Adipose tissue (tissue), 3 donors: Measurements from ENCODE around the gene PCK2. TPM values are rescaled to one million over a fixed set of nuclear protein-coding genes. Genes with fewer than 3 reads are reported as not detected.
"Not testable (repeated sequence)": the region's sequence is repeated elsewhere in the genome, so short reads cannot be mapped to it uniquely, and the experiment has no call there.

Experiments used
- H3K27ac ChIP-seq: one replicate; pipeline ENCODE4 v1.5.1; 2013; ENCODE audit warnings: low read depth, low read length
- WGBS, 3 donors: extraction: QIAGEN DNeasy Blood & Tissue Kit; methylation state at CpG; one replicate each; pipeline ENCODE4 v1.1.7; 2013; 5-methylcytosine and 5-hydroxymethylcytosine counted together
- polyA plus RNA-seq, 3 donors: library from polyadenylated mRNA; stranded (reverse); fragments of 200-250 nt; gene quantifications; one replicate each; pipeline ENCODE4 v1.2.3, GENCODE V29; 2013
- donor health status: healthy with polysubstance abuse.
- donor health status: Bipolar disorder and iron deficiency.
- donor health status: healthy.

The PCK2 gene
- polyA plus RNA-seq, result 10 to 100 TPM; 22.0 to 75.5 (median 29.5) TPM

DNA sequence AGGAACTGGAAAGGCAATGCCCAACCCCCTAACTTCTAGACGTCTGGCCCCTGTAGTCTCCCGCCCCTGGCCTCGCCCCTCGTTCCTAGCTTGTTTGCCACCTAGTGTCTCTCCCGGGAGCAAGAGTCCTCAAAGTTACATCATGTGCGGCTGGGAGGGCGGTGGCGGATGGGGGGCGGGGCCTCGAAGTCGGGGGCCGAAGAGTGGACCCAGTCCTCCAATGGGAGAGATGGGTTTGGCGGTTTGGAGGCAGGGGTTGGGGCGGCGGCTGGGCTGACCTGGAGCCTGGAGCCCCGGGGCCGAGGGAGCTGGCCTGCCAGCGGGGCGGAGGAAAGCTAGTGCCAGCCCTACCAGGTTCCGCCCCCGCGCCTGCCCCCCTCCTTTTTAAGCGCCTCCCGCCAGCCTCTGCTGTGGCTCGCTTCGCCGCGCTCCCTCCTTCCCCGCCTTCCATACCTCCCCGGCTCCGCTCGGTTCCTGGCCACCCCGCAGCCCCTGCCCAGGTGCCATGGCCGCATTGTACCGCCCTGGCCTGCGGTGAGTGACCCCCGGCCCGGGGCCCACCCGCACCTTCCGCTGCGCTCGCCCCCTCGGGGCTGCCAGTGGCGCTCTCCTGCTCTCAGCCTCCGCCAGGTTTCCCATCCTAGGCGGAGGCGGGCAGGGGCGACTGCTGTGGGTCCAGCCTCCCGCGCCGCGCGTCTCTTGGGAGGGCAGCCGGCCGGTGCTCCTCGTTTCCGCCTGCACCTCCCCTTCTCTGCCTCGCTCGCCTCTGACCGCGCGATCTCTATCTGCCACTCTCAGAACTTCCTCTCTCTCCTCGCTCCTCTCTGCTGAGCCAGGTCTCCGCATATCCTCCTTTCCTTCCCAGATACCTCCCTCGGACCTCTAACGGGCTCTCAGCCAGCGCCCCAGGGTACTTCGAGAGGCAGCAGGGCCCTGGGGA lies at the start of gene PCK2:
PCK2 (plus strand) TSS at position 411 of the 940 bp plus-strand sequence; CDS start at position 506, 95 bp downstream.
- WGBS, 3 donors, result 0 to 1% (median 0%) methylated on average over 48 to 68 of the region's 68 CpGs
- H3K27ac ChIP-seq, result no peak within 1 kb of the TSS

DNA sequence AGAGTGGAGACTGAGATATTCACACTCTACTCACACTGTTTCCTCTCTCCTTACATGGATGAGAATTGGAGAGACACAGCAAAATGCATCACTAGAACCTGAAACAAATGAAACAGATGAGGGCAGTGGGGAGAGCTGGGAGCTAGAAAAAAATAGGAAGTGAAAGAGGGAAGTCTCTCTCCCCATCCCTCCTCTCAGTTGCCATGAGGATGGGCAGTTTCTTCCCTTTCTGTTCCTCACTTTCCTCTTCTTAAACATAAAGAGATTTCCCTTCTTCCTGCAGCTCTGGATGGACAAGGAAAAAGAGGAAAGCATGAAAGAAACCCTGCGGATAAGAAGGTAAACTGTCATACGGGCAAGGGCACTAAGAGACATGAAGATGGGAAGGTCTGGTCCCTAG lies 45.1 kb upstream of the PCK2 start:
- 53 to 88% (median 82%) methylated on average over 2 of the region's 2 CpGs for WGBS, 3 donors
- not testable (repeated sequence) for H3K27ac ChIP-seq

DNA sequence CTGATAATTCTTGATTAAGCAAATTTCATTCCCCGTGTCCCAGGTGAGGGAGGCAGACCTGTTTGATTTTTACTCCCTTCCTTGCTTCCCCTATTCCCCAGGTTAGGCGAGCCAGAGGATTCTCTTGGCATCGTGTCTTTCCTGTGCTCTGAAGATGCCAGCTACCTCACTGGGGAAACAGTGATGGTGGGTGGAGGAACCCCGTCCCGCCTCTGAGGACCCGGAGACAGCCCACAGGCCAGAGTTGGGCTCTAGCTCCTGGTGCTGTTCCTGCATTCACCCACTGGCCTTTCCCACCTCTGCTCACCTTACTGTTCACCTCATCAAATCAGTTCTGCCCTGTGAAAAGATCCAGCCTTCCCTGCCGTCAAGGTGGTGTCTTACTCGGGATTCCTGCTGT lies 43.4 kb upstream of the PCK2 start:
- not testable (repeated sequence) for H3K27ac ChIP-seq
- 70 to 84% (median 73%) methylated on average over 8 of the region's 8 CpGs for WGBS, 3 donors

DNA sequence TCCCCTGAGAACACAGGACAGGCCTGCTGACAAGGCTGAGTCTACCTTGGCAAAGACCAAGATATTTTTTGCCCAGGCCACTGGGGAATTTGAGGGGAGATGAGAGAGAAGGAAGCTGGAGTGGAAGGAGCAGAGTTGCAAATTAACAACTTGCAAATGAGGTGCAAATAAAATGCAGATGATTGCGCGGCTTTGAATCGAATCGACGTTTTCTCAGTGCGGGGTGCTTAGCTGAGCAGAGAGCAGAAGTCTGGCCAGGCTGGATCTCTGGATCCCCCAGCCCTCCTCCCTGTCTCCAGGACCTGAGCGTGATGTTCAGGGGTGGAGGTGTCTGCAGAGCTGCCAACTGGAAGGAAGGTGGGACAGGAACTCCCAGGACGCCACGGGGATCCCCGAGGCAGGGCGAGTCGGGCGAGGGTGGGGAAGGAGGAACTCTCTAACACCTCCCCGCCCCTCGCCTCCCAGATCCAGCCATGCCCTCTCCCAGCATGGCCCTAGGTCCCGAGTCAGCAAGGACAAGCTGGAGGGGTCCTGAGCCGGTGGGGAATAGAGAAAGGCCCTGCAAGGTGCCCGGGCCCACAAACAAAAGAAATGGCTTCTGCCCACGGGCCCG lies 42.8 kb upstream of the PCK2 start:
- no peak overlapping the region for H3K27ac ChIP-seq
- 21 to 29% (median 26%) methylated on average over 20 of the region's 20 CpGs for WGBS, 3 donors

DNA sequence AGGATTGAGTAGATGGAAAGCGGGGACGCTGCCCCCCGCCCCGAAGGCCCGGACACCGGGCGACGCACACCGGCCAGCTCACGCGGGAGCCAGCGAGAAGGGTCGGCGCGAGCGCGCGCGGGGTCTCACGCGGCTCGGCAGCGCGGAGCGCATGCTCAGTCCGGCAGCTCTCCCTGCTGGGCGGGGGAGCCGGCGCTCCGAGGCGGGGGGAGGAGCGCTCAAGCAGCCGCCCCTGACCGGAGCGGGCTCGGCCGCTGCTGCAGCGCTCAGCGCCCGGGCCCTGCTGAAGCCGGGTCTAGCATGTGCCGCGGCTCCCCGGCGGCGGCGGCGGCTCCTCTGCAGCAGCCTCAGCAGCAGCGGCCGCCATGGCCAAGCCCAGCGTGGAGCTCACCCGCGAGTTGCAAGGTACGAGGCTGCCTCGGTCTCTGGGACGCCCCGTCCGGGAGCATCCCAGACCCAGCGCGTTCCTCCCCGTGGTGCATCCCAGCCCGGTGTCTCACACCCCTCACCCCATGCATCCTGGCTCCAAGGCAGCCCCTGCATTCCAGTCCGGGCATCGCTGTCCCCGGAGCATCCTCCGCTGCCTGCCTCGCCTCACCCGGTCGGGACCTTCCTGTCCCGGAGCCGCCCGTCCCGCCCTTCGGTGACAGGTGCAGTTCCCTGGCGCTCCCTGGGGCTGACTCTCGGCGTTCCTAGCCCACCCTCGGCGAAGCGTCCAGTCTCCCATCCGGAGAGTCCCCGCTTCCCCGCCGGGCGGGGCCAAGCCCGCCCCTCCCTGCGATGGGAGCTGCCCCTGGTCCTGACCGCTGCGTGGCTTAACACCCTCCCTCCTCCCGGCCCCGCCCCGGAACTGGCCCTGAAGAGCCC lies 42.1 kb upstream of the PCK2 start, which contains the start of gene CARMIL3:
CARMIL3 (plus strand) TSS at position 221 of the 867 bp plus-strand sequence; CDS start at position 366, 145 bp downstream.
- 1% methylated on average over 63 to 92 of the region's 92 CpGs for whole genome bisulfite sequencing, 3 donors
- no peak within 1 kb of the TSS for H3K27ac ChIP-seq

DNA sequence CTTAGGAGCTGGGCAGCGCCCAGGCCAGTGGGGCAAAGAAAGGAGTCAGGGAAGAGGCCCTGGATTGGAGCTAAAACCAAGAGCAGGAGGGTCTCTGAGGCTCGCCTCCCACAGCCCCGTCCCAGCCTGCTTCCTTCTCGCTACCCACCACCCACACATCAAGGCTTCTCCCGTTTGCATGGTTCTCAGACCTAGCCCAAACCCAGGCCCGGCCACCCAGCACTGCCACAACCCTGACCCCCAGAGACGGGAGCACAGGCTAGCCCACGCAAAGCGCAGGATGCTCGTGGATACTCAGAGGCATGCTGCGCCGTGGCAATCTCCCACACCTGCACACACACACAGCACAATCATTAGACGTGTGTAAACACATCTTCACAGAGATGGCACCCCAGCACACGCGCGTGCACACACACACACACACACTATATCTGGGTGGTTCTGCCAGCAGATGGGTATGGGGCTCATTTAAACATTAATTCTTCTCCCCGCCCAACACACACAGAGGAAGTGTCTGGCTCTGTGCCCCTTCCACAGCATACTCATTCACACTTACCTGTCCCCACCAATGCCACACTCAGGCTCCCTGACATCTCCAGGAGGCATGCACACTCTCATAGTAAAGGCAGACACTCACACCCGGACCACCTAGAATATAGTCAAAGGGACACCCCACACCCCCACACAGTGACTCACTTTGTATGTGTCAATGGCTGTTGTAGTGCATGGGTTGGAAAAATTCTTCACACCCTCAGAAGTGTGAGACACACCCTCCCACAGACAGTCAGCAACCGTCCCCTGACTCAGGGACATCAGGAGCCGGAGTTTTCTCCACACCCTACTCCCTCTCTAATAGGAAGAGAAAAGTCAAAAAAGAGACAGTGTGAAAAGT lies 41.2 kb upstream of the PCK2 start:
- 56 to 57% (median 56%) methylated on average over 20 of the region's 20 CpGs for WGBS, 3 donors
- H3K27ac ChIP-seq, result no peak overlapping the region

DNA sequence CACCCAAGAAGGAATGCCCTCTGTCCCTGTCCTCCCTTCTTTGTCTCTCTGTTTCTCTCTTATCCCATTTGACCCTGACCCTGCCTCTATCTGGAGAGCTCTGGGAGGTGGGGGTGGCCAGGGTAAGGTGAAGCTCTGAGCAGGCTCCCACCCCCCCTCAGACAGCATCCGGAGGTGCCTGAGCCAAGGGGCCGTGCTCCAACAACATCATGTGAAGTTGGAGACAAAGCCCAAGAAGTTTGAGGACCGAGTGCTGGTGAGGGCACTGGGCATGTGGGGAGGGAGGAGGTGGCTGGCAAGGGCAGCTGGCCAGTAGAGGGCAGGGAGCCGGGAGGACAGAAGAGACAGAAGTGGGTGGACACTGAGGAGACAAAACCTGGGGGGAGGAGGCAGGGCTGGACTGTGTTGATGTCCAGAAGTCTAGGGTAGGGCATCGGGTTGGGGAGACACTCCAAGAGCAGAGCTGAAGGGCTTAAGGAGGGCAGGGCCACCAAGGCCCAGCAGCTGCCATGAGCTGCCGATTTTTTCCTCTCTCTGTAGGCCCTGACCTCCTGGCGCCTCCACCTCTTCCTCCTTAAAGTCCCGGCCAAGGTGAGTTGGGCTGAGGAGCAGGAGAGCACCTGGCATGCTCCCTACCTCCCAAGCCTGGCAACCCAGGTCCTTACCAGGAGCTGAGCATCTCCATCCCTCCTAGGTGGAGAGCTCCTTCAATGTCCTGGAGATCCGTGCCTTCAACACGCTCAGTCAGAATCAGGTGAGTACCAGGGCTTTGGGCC lies 40.4 kb upstream of the PCK2 start:
- no peak overlapping the region for H3K27ac ChIP-seq
- WGBS, 3 donors, result 82 to 86% (median 82%) methylated on average over 10 of the region's 10 CpGs

DNA sequence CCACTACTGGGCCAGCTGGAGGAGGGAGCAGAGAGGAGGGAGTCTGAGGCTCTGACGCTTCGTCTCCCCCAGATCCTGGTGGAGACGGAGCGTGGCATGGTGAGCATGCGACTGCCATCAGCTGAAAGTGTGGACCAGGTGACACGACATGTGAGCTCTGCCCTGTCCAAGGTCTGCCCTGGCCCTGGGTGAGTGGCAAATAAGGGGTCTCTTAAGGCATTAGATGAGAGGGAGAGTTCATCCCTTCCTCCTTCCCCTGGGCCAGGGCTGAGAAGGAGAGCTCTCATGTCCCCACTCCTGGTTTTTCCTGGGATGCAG lies 39.8 kb upstream of the PCK2 start:
- 78 to 95% (median 87%) methylated on average over 6 of the region's 6 CpGs for WGBS, 3 donors
- H3K27ac ChIP-seq, result no peak overlapping the region

DNA sequence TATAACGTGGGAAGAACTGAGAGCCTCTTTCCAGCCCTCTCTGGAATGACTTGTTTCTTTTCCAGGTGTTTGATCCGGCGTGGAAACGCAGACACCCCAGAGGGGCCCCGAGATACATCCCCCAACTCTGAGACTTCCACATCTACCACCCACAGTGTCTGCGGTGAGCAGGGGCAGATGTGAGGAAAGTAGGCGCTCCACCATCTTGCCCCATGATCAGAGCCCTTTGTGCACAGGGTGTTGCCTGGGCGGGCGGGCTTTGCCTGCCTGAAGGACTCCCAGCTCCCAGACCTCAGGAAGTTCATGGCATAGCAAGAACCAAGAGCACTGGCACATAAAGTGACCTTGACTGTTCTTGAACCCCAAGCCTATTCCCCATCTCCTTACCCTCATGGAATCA lies 39.5 kb upstream of the PCK2 start:
- no peak overlapping the region for H3K27ac ChIP-seq
- WGBS, 3 donors, result 95 to 97% (median 96%) methylated on average over 9 of the region's 9 CpGs

DNA sequence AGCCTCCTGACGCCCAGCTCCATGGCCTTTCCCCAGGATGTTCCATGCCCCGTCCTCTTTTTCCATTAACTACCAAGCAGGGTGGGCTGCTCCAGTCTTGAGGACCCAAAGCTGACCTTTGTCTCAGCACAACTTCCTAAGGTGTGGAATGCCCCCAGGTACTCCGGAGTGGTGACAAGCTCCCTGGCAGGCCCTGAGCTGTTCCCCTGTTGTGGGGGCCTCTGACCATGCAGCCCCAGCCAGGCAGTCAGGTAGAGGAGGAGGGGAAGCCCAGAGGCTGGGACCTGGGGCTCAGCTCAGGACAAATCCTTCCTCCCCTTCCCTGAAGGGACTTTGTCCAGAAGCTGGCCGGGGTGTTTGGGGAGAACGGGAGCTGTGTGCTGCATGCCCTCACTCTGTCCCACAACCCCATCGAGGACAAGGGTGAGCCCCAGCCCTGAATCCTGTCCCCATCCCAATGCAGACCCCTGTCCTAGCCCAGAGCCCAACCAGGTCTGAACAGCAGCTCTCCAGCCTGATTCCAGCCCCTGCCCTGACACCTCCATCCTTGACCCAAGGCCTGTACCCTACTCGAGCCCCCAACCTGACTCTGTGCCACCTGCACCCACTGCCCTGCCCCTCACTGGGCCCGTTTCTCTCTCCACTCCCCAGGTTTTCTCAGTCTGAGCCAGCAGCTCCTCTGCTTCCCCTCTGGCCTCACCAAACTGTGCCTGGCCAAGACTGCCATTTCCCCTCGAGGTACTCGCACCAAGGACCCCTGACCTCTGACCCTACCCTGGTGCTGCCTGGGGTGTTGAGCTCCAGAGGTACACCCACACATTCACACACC lies 37.9 kb upstream of the PCK2 start:
- 82 to 87% (median 85%) methylated on average over 8 to 10 of the region's 10 CpGs for WGBS, 3 donors
- H3K27ac ChIP-seq, result no peak overlapping the region

DNA sequence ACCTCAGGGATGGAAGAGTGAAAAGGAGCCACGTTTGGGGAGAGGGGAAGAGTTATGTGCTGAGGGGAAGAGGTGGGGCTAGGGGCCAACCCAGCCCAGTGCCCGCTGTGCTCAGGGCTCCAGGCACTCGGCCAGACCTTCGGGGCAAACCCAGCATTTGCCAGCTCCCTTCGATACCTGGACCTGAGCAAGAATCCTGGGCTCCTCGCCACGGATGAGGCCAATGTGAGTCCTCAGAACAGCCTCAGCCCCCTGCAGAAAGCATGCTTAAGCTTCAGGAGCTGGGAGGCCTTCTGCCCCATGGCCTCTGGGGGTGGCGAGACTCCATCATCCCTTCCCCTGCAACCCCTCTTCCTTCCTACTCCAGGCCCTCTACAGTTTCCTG lies 37.3 kb upstream of the PCK2 start:
- H3K27ac ChIP-seq, result no peak overlapping the region
- 67 to 74% (median 71%) methylated on average over 8 of the region's 8 CpGs for WGBS, 3 donors

DNA sequence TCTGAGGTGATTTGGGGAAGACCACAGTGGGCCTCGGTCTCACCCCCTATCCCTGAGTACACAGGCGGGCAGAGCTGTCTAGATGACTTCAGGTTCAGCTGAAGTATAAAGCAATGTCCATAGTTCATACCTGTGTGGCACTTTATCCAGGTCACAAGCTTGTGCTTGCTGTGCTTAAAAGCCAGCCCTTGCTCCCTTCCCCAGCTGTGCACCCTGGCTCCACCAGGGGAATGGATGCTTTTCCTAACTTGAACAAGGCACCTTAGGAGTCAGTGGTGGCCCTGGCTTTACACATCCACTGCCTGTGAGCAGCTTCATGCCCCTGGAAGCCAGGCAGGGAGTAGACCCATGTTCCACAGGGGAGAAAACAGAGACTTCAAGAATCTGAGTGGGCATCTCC lies 36.8 kb upstream of the PCK2 start:
- 68 to 88% (median 86%) methylated on average over 2 of the region's 2 CpGs for WGBS, 3 donors
- no peak overlapping the region for H3K27ac ChIP-seq

DNA sequence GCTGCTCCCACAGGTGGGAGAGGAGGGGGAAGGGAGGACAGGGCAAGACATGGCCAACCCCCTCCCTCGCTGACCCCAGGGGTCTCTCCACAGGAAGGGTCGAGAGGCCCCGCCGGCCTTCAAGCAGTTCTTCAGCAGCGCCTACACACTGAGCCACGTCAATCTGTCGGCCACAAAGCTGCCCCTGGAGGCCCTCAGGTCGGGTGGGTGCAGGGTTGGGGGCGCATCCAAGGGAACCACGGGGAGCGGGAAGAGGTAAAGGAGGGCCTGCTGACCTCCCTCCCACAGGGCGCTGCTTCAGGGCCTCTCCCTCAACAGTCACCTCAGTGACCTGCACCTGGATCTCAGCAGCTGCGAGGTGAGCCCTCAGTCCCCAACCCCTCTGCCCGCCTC lies 36.2 kb upstream of the PCK2 start:
- no peak overlapping the region for H3K27ac ChIP-seq
- WGBS, 3 donors, result 57 to 72% (median 62%) methylated on average over 13 to 14 of the region's 14 CpGs

DNA sequence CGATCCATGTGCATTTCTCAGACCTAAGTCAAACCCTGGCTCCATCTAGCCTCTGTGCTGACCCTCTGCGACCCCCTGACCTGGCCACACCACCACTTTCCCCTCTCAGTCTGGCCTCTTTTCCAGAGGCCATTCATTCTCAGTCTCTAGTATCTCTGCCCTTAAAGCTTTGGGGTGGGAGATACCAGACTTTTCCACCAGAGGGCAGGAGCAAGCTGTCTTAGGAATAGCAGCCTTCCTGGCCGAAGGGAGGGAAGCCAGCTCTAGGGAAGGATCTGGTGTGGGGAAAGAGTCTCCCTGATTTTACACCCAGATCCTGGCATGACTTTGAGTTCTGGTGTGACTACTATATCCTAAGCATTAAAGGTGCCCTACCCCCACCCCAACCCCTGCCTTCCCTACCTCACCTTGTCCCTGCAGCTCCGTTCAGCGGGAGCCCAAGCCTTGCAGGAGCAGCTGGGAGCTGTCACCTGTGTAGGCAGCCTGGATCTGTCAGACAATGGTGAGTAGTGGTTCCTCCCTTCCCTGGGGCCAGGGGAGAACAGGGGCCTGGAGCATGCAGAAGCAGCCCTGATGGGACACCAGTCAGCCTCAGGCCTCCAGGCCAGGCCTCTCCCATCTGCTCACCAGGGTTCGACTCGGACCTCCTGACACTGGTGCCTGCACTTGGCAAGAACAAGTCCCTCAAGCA lies 35.7 kb upstream of the PCK2 start:
- WGBS, 3 donors, result 47 to 73% (median 47%) methylated on average over 7 of the region's 7 CpGs

DNA sequence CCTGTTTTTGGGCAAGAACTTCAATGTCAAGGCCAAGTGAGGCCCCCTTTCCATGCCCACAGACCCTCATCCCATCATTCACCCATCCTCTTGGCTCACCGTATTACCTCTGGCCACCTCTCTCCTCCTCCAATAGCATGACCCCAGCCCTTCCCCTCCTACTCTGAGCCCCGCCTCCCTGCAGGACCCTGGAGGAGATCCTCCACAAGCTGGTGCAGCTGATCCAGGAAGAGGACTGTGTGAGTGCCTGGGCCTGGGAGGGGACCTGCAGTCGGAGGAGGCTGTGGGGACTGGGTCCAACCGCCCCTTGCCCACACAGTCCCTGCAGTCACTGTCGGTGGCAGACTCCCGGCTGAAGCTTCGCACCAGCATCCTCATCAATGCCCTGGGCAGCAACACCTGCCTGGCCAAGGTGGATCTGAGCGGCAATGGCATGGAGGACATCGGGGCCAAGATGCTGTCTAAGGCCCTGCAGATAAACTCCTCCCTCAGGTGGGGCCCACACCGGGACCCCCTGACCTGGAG lies 35.1 kb upstream of the PCK2 start:
- WGBS, 3 donors, result 91 to 95% (median 93%) methylated on average over 10 of the region's 10 CpGs
- no peak overlapping the region for H3K27ac ChIP-seq

More for the DNA sequence above, 35.7 kb upstream of the PCK2 start:
- no peak overlapping the region for H3K27ac ChIP-seq
